Upper lobe of left lung (tissue), 6 donors: ENCODE results near the gene MS4A18. TPM values are rescaled to one million over a fixed set of nuclear protein-coding genes. Genes with fewer than 3 reads are reported as not detected.

Source experiments
- ATAC-seq, 2 donors: fragments of 200-7000 bp; cut with Tn5 transposase; one replicate each; pipeline ENCODE4 v1.9.1; 2022; ENCODE audit warnings: mild to moderate bottlenecking in 2 of 2, moderate library complexity in 2 of 2; ENCODE audit not compliant: low FRiP score in 2 of 2
- DNase-seq, 2 donors: peaks; one replicate each; pipeline ENCODE4 v3.0.0-alpha.2; 2019 to 2020
- H3K27ac ChIP-seq, 4 donors: fragments of 200-600 bp; sonication (generic); one replicate each; pipeline ENCODE4 v1.5.1; 2016 to 2019
- H3K27me3 ChIP-seq, 4 donors: fragments of 200-600 bp; sonication (generic); one replicate each; pipeline ENCODE4 v1.5.1; 2017 to 2019
- H3K36me3 ChIP-seq, 4 donors: fragments of 200-600 bp; sonication (generic); one replicate each; pipeline ENCODE4 v1.5.1; 2016 to 2019
- H3K4me1 ChIP-seq, 4 donors: fragments of 200-600 bp; sonication (generic); one replicate each; pipeline ENCODE4 v1.5.1; 2018 to 2019
- H3K4me3 ChIP-seq, 4 donors: fragments of 200-600 bp; sonication (generic); one replicate each; pipeline ENCODE4 v1.5.1; 2017 to 2019; ENCODE audit warnings: mild to moderate bottlenecking in 2 of 4, moderate library complexity in 1 of 4
- H3K9me3 ChIP-seq, 4 donors: fragments of 200-600 bp; sonication (generic); one replicate each; pipeline ENCODE4 v1.5.1; 2018 to 2019
- EP300 ChIP-seq, 4 donors: sonication (generic); formaldehyde crosslinking; IDR thresholded peaks; one replicate each; pipeline ENCODE4 v1.5.1; 2017; ENCODE audit warnings: antibody characterized with exemption in 4 of 4, control low read depth in 2 of 4
- POLR2A ChIP-seq, 4 donors: fragments of 450-650 bp; IDR thresholded peaks; one replicate each; pipeline ENCODE4 v1.5.1; 2016 to 2017; ENCODE audit warnings: antibody characterized with exemption in 4 of 4, mild to moderate bottlenecking in 2 of 4
- POLR2AphosphoS5 ChIP-seq, 2 donors: sonication (generic); formaldehyde crosslinking; IDR thresholded peaks; one replicate each; pipeline ENCODE4 v1.5.1; 2017; ENCODE audit warnings: antibody characterized with exemption in 2 of 2
- WGBS, 2 donors: methylation state at CpG; one replicate each; pipeline ENCODE4 v1.1.5; 2017 to 2018; 5-methylcytosine and 5-hydroxymethylcytosine counted together
- total RNA-seq, 6 donors: library from RNA; depleted of rRNA in 4 of 6; stranded (reverse); fragments of >200 nt in 4 of 6; gene quantifications; one replicate each; pipeline versions ENCODE4 v1.1.0 to v1.2.1, GENCODE V29; 2016 to 2021
- TF ChIP-seq, protein P1 (sequence below), 6 experiments: fragments of 450-650 bp in 4 of 6; fragments of 200-600 bp in 2 of 6; sonication (generic) in 2 of 6; IDR thresholded peaks; one replicate each; pipeline ENCODE4 v1.5.1; 2016 to 2019; ENCODE audit warnings: antibody characterized with exemption in 6 of 6
- donor health status: DM: no; HTN: no; CAD: no; lungs with moderate emphysema.
- donor health status: DM: no; HTN: yes; CAD: no; lungs with severe emphysema.

The MS4A18 gene
- total RNA-seq, 6 donors from 2014 or later: not detected

- Histone ChIP-seq H3K27me3 (no peaks in the 10 kb centered on the region), H3K9me3 (no peaks in the 10 kb centered on the region), H3K27ac (no peak overlapping the region), H3K4me3 (no peak overlapping the region), H3K4me1 (no peaks in the 10 kb centered on the region), H3K36me3 (no peaks in the 10 kb centered on the region)
- ATAC-seq (no peak), DNase-seq (no peak)
- TF ChIP-seq EP300 (IDR thresholded peaks at IDR 0.05) (no peak), POLR2AphosphoS5 (IDR thresholded peaks at IDR 0.05) (no peak), POLR2A (IDR thresholded peaks at IDR 0.05) (no peak)
- TF ChIP-seq, protein P1, sequence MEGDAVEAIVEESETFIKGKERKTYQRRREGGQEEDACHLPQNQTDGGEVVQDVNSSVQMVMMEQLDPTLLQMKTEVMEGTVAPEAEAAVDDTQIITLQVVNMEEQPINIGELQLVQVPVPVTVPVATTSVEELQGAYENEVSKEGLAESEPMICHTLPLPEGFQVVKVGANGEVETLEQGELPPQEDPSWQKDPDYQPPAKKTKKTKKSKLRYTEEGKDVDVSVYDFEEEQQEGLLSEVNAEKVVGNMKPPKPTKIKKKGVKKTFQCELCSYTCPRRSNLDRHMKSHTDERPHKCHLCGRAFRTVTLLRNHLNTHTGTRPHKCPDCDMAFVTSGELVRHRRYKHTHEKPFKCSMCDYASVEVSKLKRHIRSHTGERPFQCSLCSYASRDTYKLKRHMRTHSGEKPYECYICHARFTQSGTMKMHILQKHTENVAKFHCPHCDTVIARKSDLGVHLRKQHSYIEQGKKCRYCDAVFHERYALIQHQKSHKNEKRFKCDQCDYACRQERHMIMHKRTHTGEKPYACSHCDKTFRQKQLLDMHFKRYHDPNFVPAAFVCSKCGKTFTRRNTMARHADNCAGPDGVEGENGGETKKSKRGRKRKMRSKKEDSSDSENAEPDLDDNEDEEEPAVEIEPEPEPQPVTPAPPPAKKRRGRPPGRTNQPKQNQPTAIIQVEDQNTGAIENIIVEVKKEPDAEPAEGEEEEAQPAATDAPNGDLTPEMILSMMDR (IDR thresholded peaks at IDR 0.05): no peak
- WGBS, 2 donors: 80 to 82% methylated on average over 4 of the region's 4 CpGs
These were observed 9.8 kb downstream of the MS4A18 start for GRCh38 chr11:60734279-60734678.

DNA sequence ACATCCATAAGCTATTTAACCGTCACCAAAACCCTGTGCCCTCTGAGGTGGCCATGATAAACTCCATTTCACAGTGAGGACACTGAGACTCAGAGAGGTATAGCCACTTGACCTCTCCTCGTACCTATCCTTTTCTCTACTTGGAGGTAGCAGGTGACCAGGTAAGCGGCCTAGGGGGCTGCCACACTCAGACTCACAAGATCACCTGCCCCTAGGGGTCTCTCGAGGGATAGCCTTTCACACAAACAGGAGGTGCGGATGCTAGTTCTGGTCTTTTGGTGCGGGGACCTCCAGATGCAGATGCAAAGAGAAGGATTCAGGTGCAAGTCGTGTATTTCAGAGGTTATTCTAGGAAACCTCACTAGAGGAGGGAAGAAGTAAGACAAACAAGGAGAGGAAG is 14.6 kb downstream of the MS4A18 start:
- TF ChIP-seq, protein P1 (IDR thresholded peaks at IDR 0.05): no peak
- no peak for TF ChIP-seq EP300 (IDR thresholded peaks at IDR 0.05)
- TF ChIP-seq POLR2AphosphoS5 (IDR thresholded peaks at IDR 0.05): no peak
- TF ChIP-seq POLR2A (IDR thresholded peaks at IDR 0.05): no peak
- H3K9me3 ChIP-seq: peaks cover 0 to 4% (median 0%) of the 10 kb centered on the region in 4 donors
- H3K4me3 ChIP-seq: no peak overlapping the region
- no peaks in the 10 kb centered on the region for H3K36me3 ChIP-seq
- H3K27ac ChIP-seq: no peak overlapping the region
- DNase-seq: no peak
- no peak for ATAC-seq
- H3K27me3 ChIP-seq: no peaks in the 10 kb centered on the region
- no peaks in the 10 kb centered on the region for H3K4me1 ChIP-seq
- WGBS, 2 donors: 80 to 86% methylated on average over 6 to 7 of the region's 7 CpGs

DNA sequence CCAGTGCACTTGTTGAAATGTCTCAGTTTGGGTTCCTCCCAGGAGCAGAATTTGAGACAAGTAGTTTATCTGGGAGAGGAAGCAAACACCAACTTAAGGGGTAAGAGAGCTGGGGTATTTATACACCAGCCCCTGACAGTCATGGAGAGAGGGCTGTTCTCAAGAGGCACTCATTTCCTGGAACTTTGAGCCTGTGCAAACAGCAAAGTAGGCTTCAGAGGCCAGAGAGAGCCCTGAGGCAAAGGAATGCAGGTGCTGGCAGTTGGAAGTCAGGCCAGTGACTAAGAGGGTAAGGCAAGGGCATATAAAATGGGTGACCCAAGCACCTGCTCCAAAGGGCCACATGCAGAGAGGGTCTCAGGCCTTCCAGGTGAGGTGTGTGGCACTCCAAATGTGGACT is 16.1 kb downstream of the MS4A18 start:
- no peak for ATAC-seq
- Histone ChIP-seq H3K4me3 (no peak overlapping the region), H3K27me3 (no peaks in the 10 kb centered on the region), H3K4me1 (no peaks in the 10 kb centered on the region), H3K9me3 (peaks cover 0 to 4% (median 0%) of the 10 kb centered on the region in 4 donors), H3K27ac (no peak overlapping the region), H3K36me3 (no peaks in the 10 kb centered on the region)
- TF ChIP-seq EP300 (IDR thresholded peaks at IDR 0.05) (peak in 1 of 4 donors; percentile 52), POLR2A (IDR thresholded peaks at IDR 0.05) (no peak)
- TF ChIP-seq, protein P1 (IDR thresholded peaks at IDR 0.05): no peak
- DNase-seq: peak in 1 of 2 donors; percentile 38

- 84 to 88% methylated on average over 3 of the region's 3 CpGs for WGBS, 2 donors
- Histone ChIP-seq H3K9me3 (peaks cover 0 to 4% (median 0%) of the 10 kb centered on the region in 4 donors), H3K4me1 (no peaks in the 10 kb centered on the region), H3K36me3 (no peaks in the 10 kb centered on the region), H3K27me3 (no peaks in the 10 kb centered on the region), H3K27ac (no peak overlapping the region), H3K4me3 (no peak overlapping the region)
- ATAC-seq: no peak
- TF ChIP-seq EP300 (IDR thresholded peaks at IDR 0.05) (no peak), POLR2A (IDR thresholded peaks at IDR 0.05) (no peak), POLR2AphosphoS5 (IDR thresholded peaks at IDR 0.05) (no peak)
- TF ChIP-seq, protein P1 (IDR thresholded peaks at IDR 0.05): no peak
- DNase-seq: no peak
These were observed 16.9 kb downstream of the MS4A18 start for GRCh38 chr11:60741421-60741820.

DNA sequence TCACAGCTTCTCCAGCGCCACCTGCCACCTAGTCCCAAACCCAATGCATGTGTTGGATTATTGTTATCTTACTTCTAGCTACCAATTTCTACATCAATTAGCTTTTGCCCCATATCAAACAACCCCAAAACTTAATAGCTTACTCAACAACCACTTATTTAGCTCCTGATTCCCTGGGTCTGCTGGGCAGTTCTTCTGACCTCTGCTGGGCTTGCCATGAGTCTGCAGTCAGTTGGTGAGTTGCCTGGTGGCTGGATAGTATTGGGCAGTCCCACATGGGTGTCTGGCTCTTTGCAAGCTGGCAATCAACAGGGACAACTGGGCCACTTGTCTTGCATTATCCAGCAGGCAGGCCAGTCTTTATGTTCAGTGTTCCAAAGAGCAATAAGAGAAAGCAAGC is 18.5 kb downstream of the MS4A18 start:
- Histone ChIP-seq H3K4me1 (no peaks in the 10 kb centered on the region), H3K27ac (no peak overlapping the region), H3K36me3 (no peaks in the 10 kb centered on the region), H3K4me3 (no peak overlapping the region), H3K9me3 (peaks cover 0 to 4% (median 0%) of the 10 kb centered on the region in 4 donors), H3K27me3 (no peaks in the 10 kb centered on the region)
- ATAC-seq: no peak
- WGBS, 2 donors: 90 to 93% methylated on average over 1 of the region's 1 CpG
- TF ChIP-seq, protein P1 (IDR thresholded peaks at IDR 0.05): no peak
- TF ChIP-seq EP300 (IDR thresholded peaks at IDR 0.05) (no peak), POLR2A (IDR thresholded peaks at IDR 0.05) (no peak), POLR2AphosphoS5 (IDR thresholded peaks at IDR 0.05) (no peak)
- DNase-seq: no peak
